Measurements from ENCODE around the gene PLPPR1.
"Not testable (repeated sequence)": the region's sequence is repeated elsewhere in the genome, so short reads cannot be mapped to it uniquely, and the experiment has no call there.

Gene PLPPR1

DNA sequence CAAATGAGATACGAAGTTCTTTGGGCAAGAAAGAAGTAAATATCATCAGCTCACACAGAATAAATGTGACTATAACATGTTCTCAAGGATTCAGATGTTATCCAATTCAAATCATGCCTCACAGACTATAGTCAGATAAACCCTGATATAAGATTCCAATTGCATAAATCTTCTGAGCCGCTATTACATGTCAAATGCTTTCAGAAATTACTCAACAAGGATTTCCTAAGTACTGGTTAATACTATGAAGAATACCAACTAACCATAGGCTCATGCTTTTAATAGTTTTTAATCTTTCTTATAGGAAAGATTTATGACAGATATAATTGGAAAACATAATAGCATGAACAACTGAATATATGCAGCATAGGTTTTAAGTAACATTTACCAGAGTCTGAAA lies 282.7 kb downstream of the PLPPR1 start:
- FAIRE-seq = peak; percentile 64

GRCh38 chr9:101311758-101312420 lies 283.4 kb downstream of the PLPPR1 start:
- peak; percentile 99 for FAIRE-seq

GRCh38 chr9:101312661-101313060 lies 284.1 kb downstream of the PLPPR1 start:
- FAIRE-seq = no peak

DNA sequence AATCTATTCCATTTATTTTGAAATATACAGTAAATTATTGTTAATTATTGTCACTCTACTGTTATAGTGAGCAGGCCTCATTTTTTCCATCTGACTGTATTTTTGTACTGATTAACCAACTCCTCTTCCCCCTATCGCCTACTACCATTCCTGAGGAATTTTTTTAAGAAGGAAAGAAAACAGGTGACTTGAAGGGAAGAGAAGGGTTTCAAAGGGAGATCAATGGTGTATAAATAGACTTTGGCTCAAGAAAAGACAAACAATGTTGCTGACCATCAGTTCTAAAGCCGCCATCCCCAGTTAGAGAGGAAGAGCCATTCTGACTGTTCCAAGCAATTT lies 286.6 kb downstream of the PLPPR1 start:
- FAIRE-seq = no peak

- FAIRE-seq = no peak
Observed at GRCh38 chr9:101317735-101318134, 289.2 kb downstream of the PLPPR1 start.

- FAIRE-seq = no peak
Observed at GRCh38 chr9:101323129-101323528, 294.6 kb downstream of the PLPPR1 start.

GRCh38 chr9:101324245-101324804 lies 295.8 kb downstream of the PLPPR1 start:
- FAIRE-seq = peak; percentile 33

DNA sequence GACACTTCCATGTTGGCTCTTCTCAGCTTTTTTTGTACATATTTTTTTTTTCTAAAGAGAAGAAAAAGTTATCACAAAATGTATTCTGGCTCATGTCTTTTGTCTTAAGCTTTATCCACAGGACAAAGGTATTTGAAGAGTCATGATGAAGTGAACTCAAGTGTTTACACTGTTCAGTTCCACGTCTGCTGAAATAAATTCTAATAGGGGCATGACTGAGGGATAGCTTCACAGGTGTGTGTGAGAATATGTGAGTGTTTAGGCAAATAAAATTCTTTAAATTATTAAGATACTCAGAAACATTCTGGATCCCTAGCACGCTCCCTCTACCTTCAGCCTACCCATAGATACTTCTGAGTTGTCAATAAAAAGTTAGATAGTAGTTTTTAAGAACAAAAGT lies 296.5 kb downstream of the PLPPR1 start:
- FAIRE-seq = no peak

DNA sequence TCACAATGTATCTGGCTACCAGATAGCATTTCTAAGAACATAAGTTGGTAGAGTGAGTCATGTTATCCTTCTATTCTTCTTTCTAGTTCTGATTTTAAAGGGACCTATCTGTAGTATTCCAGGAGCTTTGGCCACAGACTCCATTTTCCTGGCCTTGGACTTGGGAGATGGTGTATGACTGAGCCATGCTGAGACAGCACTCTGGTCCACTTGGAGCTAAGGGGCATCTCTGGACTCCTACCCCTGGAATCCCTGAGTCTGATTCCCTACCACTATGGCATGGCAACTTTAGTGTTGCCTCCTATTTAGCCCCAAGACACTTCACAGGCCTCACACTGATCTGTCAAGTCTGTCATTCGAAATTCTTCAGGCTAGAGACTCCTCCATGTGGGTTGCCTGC lies 297.5 kb downstream of the PLPPR1 start:
- no peak for FAIRE-seq

- FAIRE-seq = no peak
Observed at GRCh38 chr9:101326501-101326900, 298.0 kb downstream of the PLPPR1 start.

DNA sequence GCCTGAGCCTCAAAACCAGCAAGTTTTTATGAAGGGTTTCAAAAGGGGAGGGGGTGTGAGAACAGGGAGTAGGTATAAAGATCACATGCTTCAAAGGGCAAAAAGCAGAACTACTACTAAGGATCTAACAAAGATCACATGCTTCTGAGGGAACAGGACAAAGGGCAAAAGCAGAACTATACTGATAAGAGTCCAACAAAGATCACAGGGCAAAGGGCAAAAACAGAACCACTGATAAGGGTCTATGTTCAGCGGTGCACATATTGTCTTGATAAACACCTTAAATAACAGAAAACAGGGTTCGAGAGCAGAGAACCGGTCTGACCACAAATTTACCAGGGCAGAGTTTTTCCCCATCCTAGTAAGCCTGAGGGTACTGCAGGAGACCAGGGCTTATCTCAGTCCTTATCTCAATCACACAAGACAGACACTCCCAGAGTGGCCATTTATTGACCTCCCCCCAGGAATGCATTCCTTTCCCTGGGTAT lies 298.9 kb downstream of the PLPPR1 start:
- not testable (repeated sequence) for FAIRE-seq

GRCh38 chr9:101332362-101332761 lies 303.8 kb downstream of the PLPPR1 start:
- no peak for FAIRE-seq

DNA sequence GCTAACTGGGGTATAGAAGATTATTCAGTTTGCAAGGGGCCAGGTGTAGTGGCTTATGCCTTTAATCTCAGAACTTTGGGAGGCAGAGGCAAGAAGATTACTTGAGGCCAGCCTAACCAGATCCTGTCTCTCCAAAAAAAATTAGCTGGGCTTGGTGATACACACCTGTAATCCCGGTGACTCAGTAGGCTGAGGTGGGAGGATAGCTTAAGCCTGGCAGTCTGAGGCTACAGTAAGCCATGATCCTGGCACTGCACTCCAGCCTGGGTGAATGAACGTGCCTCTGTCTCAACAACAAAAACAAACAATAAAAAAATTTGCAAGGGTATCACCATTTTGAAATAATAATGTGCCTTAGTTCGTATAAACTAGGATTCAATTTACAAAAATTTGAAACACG lies 305.0 kb downstream of the PLPPR1 start:
- FAIRE-seq = no peak

DNA sequence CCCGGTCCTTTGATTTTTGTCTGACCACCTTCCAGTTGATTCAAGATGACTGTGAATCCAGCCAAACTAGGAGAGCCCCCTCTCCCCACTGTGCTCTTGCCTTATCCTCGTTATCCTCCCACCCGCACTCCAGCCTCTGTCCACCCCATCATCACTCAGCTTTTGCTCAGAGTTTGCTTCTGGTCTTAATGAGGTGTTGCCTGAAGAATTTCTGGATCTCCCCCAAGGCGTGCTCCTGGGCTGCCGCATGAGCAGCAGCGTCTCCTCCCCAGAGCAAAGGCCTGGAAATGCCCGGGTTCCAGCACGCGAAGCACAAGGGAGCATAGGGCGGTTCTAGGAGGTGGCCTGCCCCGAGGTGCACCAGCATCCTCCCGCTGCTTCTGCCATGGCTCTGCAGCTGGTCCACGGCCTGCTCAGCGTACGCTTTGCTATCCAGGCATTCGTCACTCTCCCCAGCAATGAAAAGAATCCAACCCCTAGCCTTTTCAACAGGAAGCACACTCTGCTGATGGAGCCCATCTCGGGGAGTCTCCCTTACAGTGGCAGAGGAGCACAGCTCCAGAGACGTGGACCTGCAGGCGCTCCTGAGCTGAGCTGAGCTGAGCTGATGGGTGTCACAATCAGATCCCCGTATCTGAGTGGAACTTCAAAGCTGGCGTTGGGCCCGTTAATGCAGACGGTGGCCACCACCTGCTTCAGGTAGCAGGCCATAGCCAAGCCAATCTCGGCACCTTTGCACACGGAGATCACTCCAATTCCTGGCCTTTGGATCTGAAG lies 305.6 kb downstream of the PLPPR1 start:
- FAIRE-seq = no peak

DNA sequence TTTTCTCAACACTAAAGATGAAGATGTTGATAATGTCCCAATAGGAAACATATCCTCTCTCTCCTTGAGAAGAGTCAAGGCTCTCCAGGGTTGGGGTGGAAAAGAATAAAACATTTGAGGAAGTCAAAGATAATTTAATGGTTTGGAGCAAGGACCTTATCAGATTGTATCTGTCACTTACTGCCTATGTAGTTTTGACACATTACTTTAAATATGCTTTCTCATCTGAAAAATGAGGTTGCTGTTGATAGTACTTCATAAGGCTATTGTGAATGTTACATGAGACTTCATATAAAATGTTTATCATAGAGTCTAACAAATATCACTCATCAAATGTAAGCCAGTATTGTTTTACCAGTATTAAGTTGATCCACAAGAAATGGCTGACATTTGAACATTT lies 307.6 kb downstream of the PLPPR1 start:
- FAIRE-seq = no peak

GRCh38 chr9:101337237-101337636 lies 308.7 kb downstream of the PLPPR1 start:
- FAIRE-seq = no peak

- no peak for FAIRE-seq
Observed at GRCh38 chr9:101341958-101342357, 313.4 kb downstream of the PLPPR1 start.

DNA sequence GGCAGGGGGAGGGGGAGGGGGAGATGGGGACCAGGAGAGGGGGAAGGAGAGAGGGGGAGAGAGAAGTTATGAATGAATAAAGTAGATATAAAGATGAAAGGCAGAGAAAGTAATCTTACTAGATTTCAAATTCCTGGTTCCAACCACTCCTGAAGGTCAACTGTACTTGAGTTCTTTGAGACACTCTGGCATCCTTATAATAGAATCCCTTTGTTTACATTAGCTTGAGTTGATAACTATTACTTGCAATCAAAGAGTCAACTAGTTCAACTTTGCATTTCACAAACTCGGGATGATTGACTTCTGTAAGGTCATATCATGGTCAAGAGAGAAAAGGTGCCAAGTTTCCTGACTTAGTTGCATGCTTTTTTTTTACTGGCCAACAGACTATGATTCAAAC lies 314.1 kb downstream of the PLPPR1 start:
- no peak for FAIRE-seq

DNA sequence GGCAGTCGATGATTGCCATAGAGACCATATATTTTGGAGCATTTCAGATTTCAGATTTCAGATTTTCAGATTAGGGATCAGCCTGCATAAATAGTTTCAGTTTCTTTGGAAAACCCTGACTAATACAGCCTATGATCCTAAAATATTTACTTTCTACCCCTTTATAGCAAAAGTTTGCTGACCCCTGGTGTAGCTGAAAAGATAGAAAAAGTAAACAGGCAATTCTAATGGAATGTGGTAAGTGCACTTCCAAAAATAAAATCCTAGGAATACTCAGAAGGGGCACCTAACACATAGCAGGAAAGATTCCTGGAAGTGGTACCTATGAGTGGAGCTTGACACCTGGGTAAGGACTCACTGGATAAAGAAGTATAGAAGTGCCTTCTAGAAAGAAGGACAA lies 321.8 kb downstream of the PLPPR1 start:
- no peak for FAIRE-seq

DNA sequence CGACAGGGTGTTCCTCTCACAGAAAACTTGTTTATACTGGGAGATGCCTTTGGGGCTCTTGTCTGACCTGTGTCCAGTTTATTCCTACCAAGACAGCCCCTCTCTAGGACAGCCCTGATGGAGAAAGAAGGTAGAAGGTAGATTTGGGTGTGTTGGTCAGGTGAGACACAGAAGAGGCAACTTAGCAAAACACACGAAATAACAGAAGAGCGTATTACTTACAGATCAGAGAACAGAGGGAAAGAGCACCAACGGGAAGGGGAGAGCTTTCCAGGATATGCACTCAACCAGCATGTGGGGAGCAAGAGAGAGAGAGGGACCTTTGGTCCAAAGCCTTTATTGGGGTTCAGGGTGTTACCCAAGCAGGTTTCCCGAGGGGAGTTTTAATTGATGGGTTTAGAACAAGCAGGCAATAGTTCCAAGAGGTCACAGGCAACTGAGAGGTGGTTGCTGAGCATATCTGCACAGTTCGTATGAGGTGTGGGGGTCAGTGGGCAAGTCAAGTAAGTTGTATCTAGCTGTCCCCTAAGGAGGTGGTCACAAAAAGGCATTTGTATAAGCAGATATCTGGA lies 324.5 kb downstream of the PLPPR1 start:
- no peak for FAIRE-seq

- no peak for FAIRE-seq
Observed at GRCh38 chr9:101353683-101354082, 325.2 kb downstream of the PLPPR1 start.

DNA sequence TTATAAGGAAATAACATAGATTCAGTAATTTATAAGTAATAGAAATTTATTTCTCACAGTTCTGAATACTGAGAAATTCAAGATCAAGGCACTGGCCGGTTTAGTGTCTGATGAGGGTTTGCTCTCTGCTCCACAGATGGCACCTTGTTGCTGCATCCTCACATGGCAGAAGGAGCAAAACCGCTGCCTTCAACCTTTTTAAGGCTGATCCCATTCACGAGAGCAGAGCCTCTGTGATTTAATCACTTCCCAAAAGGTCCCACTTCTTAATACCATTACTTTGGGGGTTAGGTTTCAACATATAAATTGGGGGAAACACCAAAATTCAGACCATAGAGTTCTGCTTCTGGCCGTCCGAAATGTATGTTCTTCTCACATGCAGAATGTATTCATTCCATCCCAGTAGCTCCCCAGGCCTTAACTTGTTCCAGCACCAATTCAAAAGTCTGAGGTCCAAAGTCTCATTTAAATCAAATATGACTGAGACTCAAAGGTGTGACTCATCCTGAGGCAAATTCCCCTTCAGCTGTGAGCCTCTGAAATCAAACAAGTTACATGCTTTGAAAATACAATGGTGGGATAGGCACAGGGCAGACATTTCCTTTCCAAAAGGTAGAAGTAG lies 325.7 kb downstream of the PLPPR1 start:
- no peak for FAIRE-seq

All from islet of Langerhans (tissue), 1 donor.